PC-9 (cell line): ENCODE data around the gene MKRN3. TPM values are rescaled to one million over a fixed set of nuclear protein-coding genes. Genes with fewer than 3 reads are reported as not detected.

Experiments
- BruUV-seq: library from RNA; stranded (reverse); fragments of 400-500 nt; replicated peaks from 2 replicates; lab custom pipeline; 2021; lab: Mats Ljungman, UMichigan
- CTCF ChIA-PET: fragments of 300-600 bp; sonication (Branson Sonifier 250); formaldehyde crosslinking; loops from one replicate; lab custom pipeline; 2022; ENCODE audit warnings: antibody characterized with exemption; lab: Charles Lee
- POLR2A ChIA-PET: fragments of 300-600 bp; sonication (Branson Sonifier 250); formaldehyde crosslinking; loops from one replicate; lab custom pipeline; 2022; ENCODE audit warnings: antibody characterized with exemption; ENCODE audit not compliant: unreplicated experiment; lab: Charles Lee
- DNase-seq, 2 experiments: peaks; one replicate each; pipeline versions ENCODE4 v3.0.0 to v3.0.0-alpha.2; 2015 to 2022; ENCODE audit warnings: mixed read lengths in 1 of 2
- H2AFZ ChIP-seq: fragments of 200-600 bp; sonication (generic); 2 replicates; pipeline ENCODE4 v1.8.1; 2017; ENCODE audit warnings: antibody characterized with exemption
- H3F3A ChIP-seq: fragments of 200-600 bp; sonication (generic); 2 replicates; pipeline ENCODE4 v1.8.1; 2017; ENCODE audit warnings: antibody characterized with exemption, mild to moderate bottlenecking, low read depth; ENCODE audit not compliant: insufficient read depth
- H3K27ac ChIP-seq: fragments of 200-600 bp; sonication (generic); 2 replicates; pipeline ENCODE4 v1.6.1; 2016; ENCODE audit warnings: mixed run types
- H3K27me3 ChIP-seq: fragments of 200-600 bp; sonication (generic); 2 replicates; pipeline ENCODE4 v1.6.1; 2016; ENCODE audit warnings: low read depth, mixed run types; ENCODE audit not compliant: insufficient read depth
- H3K36me3 ChIP-seq: fragments of 200-600 bp; sonication (generic); 2 replicates; pipeline ENCODE4 v1.6.1; 2016; ENCODE audit warnings: low read depth, mixed run types
- H3K4me1 ChIP-seq: fragments of 200-600 bp; sonication (generic); replicated peaks from 2 replicates; pipeline ENCODE4 v1.6.1; 2016; ENCODE audit warnings: mixed run types; ENCODE audit not compliant: insufficient read depth
- H3K4me2 ChIP-seq: fragments of 200-600 bp; sonication (generic); 2 replicates; pipeline ENCODE4 v1.6.1; 2017; ENCODE audit warnings: mixed run types
- H3K4me3 ChIP-seq: fragments of 200-600 bp; sonication (generic); 2 replicates; pipeline ENCODE4 v1.6.1; 2016; ENCODE audit warnings: mixed run types
- H3K79me2 ChIP-seq: fragments of 200-600 bp; sonication (generic); 2 replicates; pipeline ENCODE4 v1.6.1; 2017; ENCODE audit warnings: low read depth, mixed run types
- H3K9me2 ChIP-seq: fragments of 200-600 bp; sonication (generic); 2 replicates; pipeline ENCODE4 v1.8.1; 2017; ENCODE audit warnings: mild to moderate bottlenecking; ENCODE audit not compliant: insufficient read depth
- H3K9me3 ChIP-seq: fragments of 200-600 bp; sonication (generic); 2 replicates; pipeline ENCODE4 v1.8.1; 2016; ENCODE audit warnings: low read depth; ENCODE audit not compliant: insufficient read depth
- H4K20me1 ChIP-seq: fragments of 200-600 bp; sonication (generic); 2 replicates; pipeline ENCODE4 v1.8.1; 2017; ENCODE audit not compliant: insufficient read depth
- EZH2 ChIP-seq: fragments of 200-600 bp; sonication (generic); IDR thresholded peaks from 2 replicates; pipeline ENCODE4 v1.8.0; 2017; ENCODE audit warnings: antibody characterized with exemption, low read depth
- intact Hi-C: fragments of 100-400 bp; cut with micrococcal nuclease; formaldehyde crosslinking; loops from one replicate; pipeline ENCODE4 v1.10.0; 2022; ENCODE audit not compliant: unreplicated experiment
- total RNA-seq: library from RNA; stranded (reverse); gene quantifications from 2 replicates; pipeline ENCODE4 v1.2.3, GENCODE V29; 2021
- TF ChIP-seq, protein P1 (sequence below): fragments of 200-600 bp; sonication (generic); conservative IDR thresholded peaks from 2 replicates; pipeline ENCODE4 v1.6.1; 2017; ENCODE audit warnings: mixed run types, antibody characterized with exemption, mild to moderate bottlenecking, moderate library complexity

The MKRN3 gene
- total RNA-seq, 1 experiment from 2014 or later: 26.1 TPM

DNA sequence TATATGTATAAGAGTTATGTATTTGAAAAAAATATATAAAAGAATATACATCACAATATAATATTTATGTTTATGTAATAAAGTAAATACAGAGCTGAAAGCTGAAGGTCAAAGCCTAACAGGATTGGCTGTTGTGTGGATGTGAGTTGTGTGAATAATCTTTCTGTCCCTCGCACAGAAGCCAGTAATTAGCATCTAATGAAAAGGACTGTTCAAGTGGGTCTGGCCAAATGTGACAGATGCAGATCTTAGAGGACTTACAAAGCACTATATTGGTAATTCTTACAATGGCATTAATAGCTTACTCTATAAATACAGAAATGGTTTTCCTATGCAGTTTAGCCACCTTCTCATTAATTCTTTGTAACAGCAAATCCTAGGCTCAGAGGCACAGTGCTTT lies 2.4 kb downstream of the MKRN3 start:
- H3K27me3 ChIP-seq: no peaks in the 10 kb centered on the region
- H3K9me3 ChIP-seq: no peaks in the 10 kb centered on the region
- DNase-seq: no peak
- 0 out of 2 replicates have a peak overlapping the region, but pooled peaks have one; percentile 8 for H3K4me3 ChIP-seq
- TF ChIP-seq, protein P1, sequence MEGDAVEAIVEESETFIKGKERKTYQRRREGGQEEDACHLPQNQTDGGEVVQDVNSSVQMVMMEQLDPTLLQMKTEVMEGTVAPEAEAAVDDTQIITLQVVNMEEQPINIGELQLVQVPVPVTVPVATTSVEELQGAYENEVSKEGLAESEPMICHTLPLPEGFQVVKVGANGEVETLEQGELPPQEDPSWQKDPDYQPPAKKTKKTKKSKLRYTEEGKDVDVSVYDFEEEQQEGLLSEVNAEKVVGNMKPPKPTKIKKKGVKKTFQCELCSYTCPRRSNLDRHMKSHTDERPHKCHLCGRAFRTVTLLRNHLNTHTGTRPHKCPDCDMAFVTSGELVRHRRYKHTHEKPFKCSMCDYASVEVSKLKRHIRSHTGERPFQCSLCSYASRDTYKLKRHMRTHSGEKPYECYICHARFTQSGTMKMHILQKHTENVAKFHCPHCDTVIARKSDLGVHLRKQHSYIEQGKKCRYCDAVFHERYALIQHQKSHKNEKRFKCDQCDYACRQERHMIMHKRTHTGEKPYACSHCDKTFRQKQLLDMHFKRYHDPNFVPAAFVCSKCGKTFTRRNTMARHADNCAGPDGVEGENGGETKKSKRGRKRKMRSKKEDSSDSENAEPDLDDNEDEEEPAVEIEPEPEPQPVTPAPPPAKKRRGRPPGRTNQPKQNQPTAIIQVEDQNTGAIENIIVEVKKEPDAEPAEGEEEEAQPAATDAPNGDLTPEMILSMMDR: no peak
- TF ChIP-seq EZH2: no peak
- peak overlapping the region; percentile 13; the same call in 1 of the 2 replicates for H3K4me2 ChIP-seq
- H3K27ac ChIP-seq: no peak overlapping the region
- POLR2A ChIA-PET: no interaction called here
- CTCF ChIA-PET: no interaction called here
- peaks cover 20% of the 10 kb centered on the region; the same call in 1 of the 2 replicates for H3F3A ChIP-seq
- no peak overlapping the region for H2AFZ ChIP-seq
- H3K9me2 ChIP-seq: no peaks in the 10 kb centered on the region
- intact Hi-C loops: no loop called here
- peaks cover 39% of the 10 kb centered on the region for H3K4me1 ChIP-seq
- H3K79me2 ChIP-seq: peaks cover 73% of the 10 kb centered on the region
- 0 out of 2 replicates have a peak, but pooled peaks cover 6% of the 10 kb centered on the region for H3K36me3 ChIP-seq
- H4K20me1 ChIP-seq: peaks cover 29% of the 10 kb centered on the region
- no TSS peak for BruUV-seq

DNA sequence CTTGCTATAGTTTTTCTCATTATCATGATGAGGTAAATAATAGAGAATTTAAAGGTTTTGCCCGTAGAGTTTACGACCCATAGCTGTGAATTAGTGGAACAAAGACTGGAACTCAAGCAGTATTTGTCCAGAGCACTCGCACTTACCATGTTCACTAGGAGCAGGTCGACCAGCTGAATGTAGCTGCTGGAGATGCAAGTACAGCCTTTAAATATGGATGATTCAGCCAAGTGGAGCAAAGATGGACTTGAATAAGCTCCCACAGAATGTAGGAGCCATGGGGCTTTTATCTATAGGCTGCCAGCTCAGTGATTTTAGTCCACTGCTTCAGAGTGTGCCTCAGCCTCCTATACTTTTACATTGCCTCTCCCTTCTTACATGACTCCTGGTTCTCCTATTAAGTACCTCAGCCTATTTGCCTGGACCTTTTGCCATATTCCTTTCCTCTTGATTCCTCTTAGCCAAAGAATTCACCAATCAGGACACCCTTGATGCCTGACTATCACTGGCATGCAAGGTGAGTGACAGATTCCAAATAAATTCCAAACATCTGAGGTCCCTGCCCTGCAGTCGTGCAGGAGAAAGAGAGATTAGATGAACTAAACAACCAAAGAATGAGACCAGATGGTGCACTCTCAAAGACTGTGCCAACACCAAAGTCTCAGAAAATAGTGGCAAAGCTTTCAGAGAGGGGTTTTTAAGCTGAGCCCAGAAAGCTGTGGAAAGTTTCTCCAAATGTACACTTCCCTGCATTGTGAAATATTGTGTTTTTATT lies 3.9 kb downstream of the MKRN3 start:
- Histone ChIP-seq H3K79me2 (peaks cover 82% of the 10 kb centered on the region), H2AFZ (no peak overlapping the region), H3K36me3 (0 out of 2 replicates have a peak, but pooled peaks cover 6% of the 10 kb centered on the region), H3K27ac (peak overlapping the region; percentile 65; the same call in 1 of the 2 replicates), H3K9me2 (no peaks in the 10 kb centered on the region), H3K4me1 (peaks cover 39% of the 10 kb centered on the region), H3F3A (peaks cover 20% of the 10 kb centered on the region; the same call in 1 of the 2 replicates), H3K9me3 (no peaks in the 10 kb centered on the region), H3K4me3 (no peak overlapping the region), H3K27me3 (no peaks in the 10 kb centered on the region), H3K4me2 (peak overlapping the region; percentile 46), H4K20me1 (peaks cover 29% of the 10 kb centered on the region)
- intact Hi-C loops: no loop called here
- TF ChIP-seq, protein P1: no peak
- TF ChIP-seq EZH2: no peak
- CTCF ChIA-PET: no interaction called here
- POLR2A ChIA-PET: interaction anchor here (0.6 to 0.7 kb wide), 2 partner anchors 25 to 589 kb away, joined by 5 to 8 read pairs; no protein-coding TSS in a partner anchor
- no TSS peak for BruUV-seq
- DNase-seq: peak in 1 of 2 experiments; percentile 67

DNA sequence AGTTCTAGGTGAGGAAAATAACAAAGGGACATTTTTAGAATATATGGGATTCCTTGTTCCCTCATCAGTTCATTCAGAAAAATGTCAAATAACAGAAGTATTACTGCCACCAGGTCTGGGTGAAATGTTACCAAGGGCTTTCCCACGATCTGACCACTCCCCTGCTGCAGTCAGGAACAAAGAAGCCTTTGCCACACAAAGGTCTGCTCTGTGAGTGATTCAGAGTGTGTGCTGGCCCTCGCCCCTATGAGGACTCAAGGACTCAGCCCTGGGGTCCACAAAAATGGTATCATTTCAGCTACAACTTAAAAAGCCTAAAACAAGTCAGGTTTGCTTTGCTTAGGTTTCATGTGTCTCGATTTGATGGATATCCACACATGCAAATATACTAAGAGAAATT lies 5.0 kb downstream of the MKRN3 start:
- peaks cover 29% of the 10 kb centered on the region for H4K20me1 ChIP-seq
- DNase-seq: peak; percentile 30 to 77
- H3K79me2 ChIP-seq: peaks cover 82% of the 10 kb centered on the region
- peak overlapping the region; percentile 65 for H3K27ac ChIP-seq
- H3K27me3 ChIP-seq: no peaks in the 10 kb centered on the region
- intact Hi-C loops: no loop called here
- peaks cover 20% of the 10 kb centered on the region; the same call in 1 of the 2 replicates for H3F3A ChIP-seq
- TF ChIP-seq EZH2: no peak
- TF ChIP-seq, protein P1: no peak
- ChIA-PET POLR2A (no interaction called here), CTCF (no interaction called here)
- H3K9me2 ChIP-seq: no peaks in the 10 kb centered on the region
- H3K36me3 ChIP-seq: 0 out of 2 replicates have a peak, but pooled peaks cover 6% of the 10 kb centered on the region
- no TSS peak for BruUV-seq
- no peak overlapping the region for H2AFZ ChIP-seq
- peaks cover 39% of the 10 kb centered on the region for H3K4me1 ChIP-seq
- peak overlapping the region; percentile 46 for H3K4me2 ChIP-seq
- no peak overlapping the region for H3K4me3 ChIP-seq
- no peaks in the 10 kb centered on the region for H3K9me3 ChIP-seq
